IPS-18a (cell line): ENCODE results near the gene ANAPC1.
"Not testable (repeated sequence)": the region's sequence is repeated elsewhere in the genome, so short reads cannot be mapped to it uniquely, and the experiment has no call there.

ENCODE experiments used
- H3K27ac ChIP-seq: one replicate; pipeline ENCODE4 v1.5.1; 2013; ENCODE audit warnings: low read length
- H3K27me3 ChIP-seq: one replicate; pipeline ENCODE4 v1.6.1; 2013; ENCODE audit warnings: mild to moderate bottlenecking, low read length; ENCODE audit not compliant: control insufficient read depth, insufficient read depth
- H3K36me3 ChIP-seq: one replicate; pipeline ENCODE4 v1.6.1; 2013; ENCODE audit warnings: low read depth, low read length; ENCODE audit not compliant: control insufficient read depth
- H3K4me1 ChIP-seq: one replicate; pipeline ENCODE4 v1.6.1; 2013; ENCODE audit warnings: low read depth, low read length; ENCODE audit not compliant: control insufficient read depth
- H3K4me3 ChIP-seq: one replicate; pipeline ENCODE4 v1.5.1; 2013; ENCODE audit warnings: low read length
- H3K9ac ChIP-seq: one replicate; pipeline ENCODE4 v1.6.1; 2013; ENCODE audit warnings: mild to moderate bottlenecking, low read length, moderate library complexity
- H3K9me3 ChIP-seq: one replicate; pipeline ENCODE4 v1.6.1; 2013; ENCODE audit warnings: low read depth, low read length; ENCODE audit not compliant: control insufficient read depth

Gene ANAPC1

GRCh38 chr2:111912547-111912946 lies 28.6 kb upstream of the ANAPC1 start:
- no peaks in the 10 kb centered on the region for H3K9me3 ChIP-seq
- H3K4me1 ChIP-seq, result no peaks in the 10 kb centered on the region
- H3K4me3 ChIP-seq, result no peak overlapping the region
- no peaks in the 10 kb centered on the region for H3K36me3 ChIP-seq
- no peak overlapping the region for H3K27ac ChIP-seq
- no peak overlapping the region for H3K9ac ChIP-seq
- no peaks in the 10 kb centered on the region for H3K27me3 ChIP-seq

GRCh38 chr2:111911295-111911977 lies 27.4 kb upstream of the ANAPC1 start:
- H3K4me1 ChIP-seq, H3K9ac ChIP-seq, H3K36me3 ChIP-seq, H3K27ac ChIP-seq, H3K27me3 ChIP-seq, H3K9me3 ChIP-seq, H3K4me3 ChIP-seq: not testable (repeated sequence)

- Histone ChIP-seq H3K9me3 (no peaks in the 10 kb centered on the region), H3K36me3 (no peaks in the 10 kb centered on the region), H3K9ac (no peak overlapping the region), H3K27me3 (no peaks in the 10 kb centered on the region), H3K27ac (no peak overlapping the region), H3K4me3 (no peak overlapping the region), H3K4me1 (peaks cover 12% of the 10 kb centered on the region)
These were observed 26.8 kb upstream of the ANAPC1 start for GRCh38 chr2:111910609-111911277.

GRCh38 chr2:111909997-111910396 lies 26.0 kb upstream of the ANAPC1 start:
- H3K4me1 ChIP-seq, result peaks cover 13% of the 10 kb centered on the region
- H3K27ac ChIP-seq, H3K36me3 ChIP-seq, H3K9ac ChIP-seq, H3K27me3 ChIP-seq, H3K4me3 ChIP-seq, H3K9me3 ChIP-seq: not testable (repeated sequence)

- H3K9me3 ChIP-seq, result no peaks in the 10 kb centered on the region
- H3K4me1 ChIP-seq, result peaks cover 13% of the 10 kb centered on the region
- no peaks in the 10 kb centered on the region for H3K36me3 ChIP-seq
- no peaks in the 10 kb centered on the region for H3K27me3 ChIP-seq
- H3K9ac ChIP-seq, result no peak overlapping the region
- no peak overlapping the region for H3K4me3 ChIP-seq
- H3K27ac ChIP-seq, result no peak overlapping the region
These were observed 25.1 kb upstream of the ANAPC1 start for GRCh38 chr2:111909079-111909478.

- Histone ChIP-seq H3K4me1 (peaks cover 18% of the 10 kb centered on the region), H3K36me3 (no peaks in the 10 kb centered on the region), H3K27me3 (no peaks in the 10 kb centered on the region), H3K9me3 (no peaks in the 10 kb centered on the region), H3K4me3 (no peak overlapping the region), H3K9ac (no peak overlapping the region), H3K27ac (no peak overlapping the region)
These were observed 24.6 kb upstream of the ANAPC1 start for GRCh38 chr2:111908578-111908977.

- no peak overlapping the region for H3K9ac ChIP-seq
- no peak overlapping the region for H3K27ac ChIP-seq
- no peaks in the 10 kb centered on the region for H3K36me3 ChIP-seq
- peaks cover 3% of the 10 kb centered on the region for H3K27me3 ChIP-seq
- H3K4me1 ChIP-seq, result peaks cover 21% of the 10 kb centered on the region
- H3K4me3 ChIP-seq, result no peak overlapping the region
- H3K9me3 ChIP-seq, result no peaks in the 10 kb centered on the region
These were observed 22.2 kb upstream of the ANAPC1 start for GRCh38 chr2:111905990-111906735.

- not testable (repeated sequence) for H3K4me3 ChIP-seq, H3K9me3 ChIP-seq, H3K27me3 ChIP-seq, H3K27ac ChIP-seq, H3K9ac ChIP-seq, H3K36me3 ChIP-seq
- peaks cover 21% of the 10 kb centered on the region for H3K4me1 ChIP-seq
These were observed 21.5 kb upstream of the ANAPC1 start for GRCh38 chr2:111905475-111905869.

GRCh38 chr2:111904726-111905474 lies 20.9 kb upstream of the ANAPC1 start:
- Histone ChIP-seq H3K4me1 (peaks cover 24% of the 10 kb centered on the region), H3K27ac (no peak overlapping the region), H3K9ac (no peak overlapping the region), H3K9me3 (no peaks in the 10 kb centered on the region), H3K27me3 (peaks cover 15% of the 10 kb centered on the region), H3K36me3 (no peaks in the 10 kb centered on the region), H3K4me3 (no peak overlapping the region)

GRCh38 chr2:111903930-111904439 lies 20.0 kb upstream of the ANAPC1 start:
- peaks cover 24% of the 10 kb centered on the region for H3K27me3 ChIP-seq
- H3K9ac ChIP-seq, result no peak overlapping the region
- H3K4me1 ChIP-seq, result peaks cover 26% of the 10 kb centered on the region
- H3K9me3 ChIP-seq, result no peaks in the 10 kb centered on the region
- no peak overlapping the region for H3K27ac ChIP-seq
- H3K36me3 ChIP-seq, result no peaks in the 10 kb centered on the region
- H3K4me3 ChIP-seq, result no peak overlapping the region

- H3K27ac ChIP-seq, result no peak overlapping the region
- no peak overlapping the region for H3K9ac ChIP-seq
- H3K4me3 ChIP-seq, result no peak overlapping the region
- no peaks in the 10 kb centered on the region for H3K36me3 ChIP-seq
- peaks cover 26% of the 10 kb centered on the region for H3K4me1 ChIP-seq
- H3K27me3 ChIP-seq, result peaks cover 27% of the 10 kb centered on the region
- no peaks in the 10 kb centered on the region for H3K9me3 ChIP-seq
These were observed 19.5 kb upstream of the ANAPC1 start for GRCh38 chr2:111903516-111903915.
